Central memory CD8-positive, alpha-beta T cell (primary cell): Measurements from ENCODE around the gene ARHGAP6.

ENCODE experiments used
- ATAC-seq: fragments of 150-1000 bp; cut with Tn5 transposase; replicated peaks from 2 replicates; pipeline ENCODE4 v1.10.0; 2022; ENCODE audit warnings: mild to moderate bottlenecking, moderate FRiP score, moderate number of reproducible peaks; ENCODE audit not compliant: poor library complexity, severe bottlenecking; ENCODE audit errors: extremely low read depth
- DNase-seq, 2 donors: peaks; one replicate each; pipeline ENCODE4 v3.0.0; 2021; ENCODE audit warnings: low spot score in 2 of 2
- H3K27ac Mint-ChIP-seq: one replicate; pipeline ENCODE4 v1.8.0; 2022; ENCODE audit warnings: low read depth, mild to moderate bottlenecking, moderate library complexity, mixed read lengths
- H3K27me3 Mint-ChIP-seq: one replicate; pipeline ENCODE4 v1.8.0; 2022; ENCODE audit warnings: mixed read lengths
- H3K36me3 Mint-ChIP-seq: one replicate; pipeline ENCODE4 v1.8.0; 2022; ENCODE audit warnings: mild to moderate bottlenecking, moderate library complexity, mixed read lengths; ENCODE audit not compliant: insufficient read depth
- H3K4me1 Mint-ChIP-seq: one replicate; pipeline ENCODE4 v1.8.0; 2022; ENCODE audit warnings: mixed read lengths
- H3K4me3 Mint-ChIP-seq: one replicate; pipeline ENCODE4 v1.8.0; 2022; ENCODE audit warnings: mild to moderate bottlenecking, moderate library complexity, mixed read lengths
- H3K9me3 Mint-ChIP-seq: one replicate; pipeline ENCODE4 v1.8.0; 2022; ENCODE audit warnings: mixed read lengths

Gene ARHGAP6

GRCh38 chrX:11478026-11478425 is 187.7 kb downstream of the ARHGAP6 start:
- Mint-ChIP-seq H3K4me1 (no peaks in the 10 kb centered on the region), H3K36me3 (no peaks in the 10 kb centered on the region), H3K9me3 (no peaks in the 10 kb centered on the region), H3K27ac (no peak overlapping the region), H3K27me3 (peaks cover 11% of the 10 kb centered on the region), H3K4me3 (no peak overlapping the region)
- DNase-seq (no peak), ATAC-seq (no peak)

DNA sequence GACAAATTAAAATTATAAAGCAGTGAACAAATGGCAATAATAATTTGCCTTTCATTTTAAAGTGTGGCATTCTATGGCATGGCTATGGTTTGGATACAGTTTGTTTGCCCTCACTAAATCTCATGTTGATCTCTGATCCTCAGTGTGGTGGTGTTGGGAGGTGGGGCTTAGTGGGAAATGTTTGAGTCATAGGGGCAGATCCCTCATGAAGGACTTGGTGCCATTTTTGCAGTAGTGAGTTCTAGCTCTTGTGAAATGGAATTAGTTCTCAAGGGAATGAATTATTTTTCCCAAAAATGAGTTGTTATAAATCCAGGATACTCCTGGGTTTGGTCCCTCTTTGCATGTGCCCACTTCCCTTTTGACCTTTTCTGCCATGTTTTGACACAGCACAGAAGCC is 191.1 kb downstream of the ARHGAP6 start:
- H3K27me3 Mint-ChIP-seq, result peaks cover 12% of the 10 kb centered on the region
- H3K9me3 Mint-ChIP-seq, result no peaks in the 10 kb centered on the region
- no peaks in the 10 kb centered on the region for H3K4me1 Mint-ChIP-seq
- no peak for DNase-seq
- no peak overlapping the region for H3K27ac Mint-ChIP-seq
- H3K4me3 Mint-ChIP-seq, result no peak overlapping the region
- H3K36me3 Mint-ChIP-seq, result no peaks in the 10 kb centered on the region
- ATAC-seq, result no peak

DNA sequence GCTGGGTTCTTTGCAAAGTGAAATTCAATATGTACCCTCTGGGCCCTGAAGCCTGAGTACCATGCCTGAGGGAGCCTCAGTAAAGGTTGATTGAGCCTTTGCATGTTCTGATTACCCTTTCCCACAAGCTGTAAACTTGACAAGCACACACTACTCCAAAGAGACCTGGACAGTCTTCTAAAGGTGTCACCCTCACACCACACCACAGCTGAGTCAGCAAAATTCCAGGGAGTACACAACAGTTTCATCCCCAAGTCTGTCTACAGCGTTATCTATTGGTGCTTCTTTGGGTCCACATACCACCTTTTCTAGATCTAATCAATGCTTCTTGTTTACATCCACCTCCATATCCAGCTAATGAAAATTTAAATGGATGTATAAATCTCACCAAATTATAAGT is 191.7 kb downstream of the ARHGAP6 start:
- ATAC-seq (no peak), DNase-seq (no peak)
- Mint-ChIP-seq H3K27ac (no peak overlapping the region), H3K4me3 (no peak overlapping the region), H3K36me3 (no peaks in the 10 kb centered on the region), H3K4me1 (no peaks in the 10 kb centered on the region), H3K9me3 (no peaks in the 10 kb centered on the region), H3K27me3 (peaks cover 12% of the 10 kb centered on the region)

GRCh38 chrX:11472879-11473278 is 192.8 kb downstream of the ARHGAP6 start:
- no peaks in the 10 kb centered on the region for H3K4me1 Mint-ChIP-seq
- H3K27me3 Mint-ChIP-seq, result peaks cover 12% of the 10 kb centered on the region
- no peaks in the 10 kb centered on the region for H3K36me3 Mint-ChIP-seq
- H3K9me3 Mint-ChIP-seq, result no peaks in the 10 kb centered on the region
- ATAC-seq (no peak), DNase-seq (no peak)
- H3K27ac Mint-ChIP-seq, result no peak overlapping the region
- H3K4me3 Mint-ChIP-seq, result no peak overlapping the region

- ATAC-seq (no peak), DNase-seq (no peak)
- Mint-ChIP-seq H3K4me3 (no peak overlapping the region), H3K4me1 (no peaks in the 10 kb centered on the region), H3K9me3 (no peaks in the 10 kb centered on the region), H3K27ac (no peak overlapping the region), H3K36me3 (no peaks in the 10 kb centered on the region), H3K27me3 (peaks cover 12% of the 10 kb centered on the region)
Measured at GRCh38 chrX:11472381-11472780, 193.3 kb downstream of the ARHGAP6 start.

GRCh38 chrX:11470250-11470974 is 195.3 kb downstream of the ARHGAP6 start:
- no peak for DNase-seq
- Mint-ChIP-seq H3K4me3 (no peak overlapping the region), H3K27ac (no peak overlapping the region)

DNA sequence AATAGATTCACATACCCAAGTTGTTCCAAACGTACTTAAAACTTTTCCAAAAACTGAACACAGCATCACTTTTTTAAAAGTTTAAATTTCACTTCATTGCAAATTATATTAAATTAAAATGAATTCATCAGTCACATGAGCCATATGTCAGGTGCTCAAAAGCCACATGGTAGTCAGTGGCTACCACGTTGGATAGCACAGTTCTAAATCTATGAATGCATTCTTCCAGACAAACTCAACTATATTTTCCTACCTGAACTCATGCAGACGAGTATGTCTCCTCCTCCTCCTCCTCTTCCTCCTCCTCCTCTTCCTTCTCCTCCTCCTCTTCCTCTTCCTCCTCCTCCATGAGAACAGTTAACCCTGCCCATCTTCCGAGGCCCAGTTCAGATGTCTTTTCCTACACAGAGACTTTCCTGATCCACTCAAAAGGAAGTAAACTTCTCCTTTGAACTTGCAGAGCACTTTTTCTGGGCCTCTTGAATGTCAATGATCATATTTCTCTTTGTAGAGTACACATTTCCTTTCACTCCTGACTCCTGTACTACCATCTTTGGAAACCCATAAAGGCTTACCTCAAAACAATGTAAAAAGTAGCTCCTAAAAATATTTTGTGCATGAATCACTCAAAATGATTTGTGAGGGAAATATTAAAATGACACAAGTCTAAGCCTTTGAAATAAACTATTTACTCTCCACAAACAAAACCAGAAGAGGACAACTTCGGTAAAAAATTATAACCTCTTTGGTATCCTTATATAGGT is 199.9 kb downstream of the ARHGAP6 start:
- no peaks in the 10 kb centered on the region for H3K4me1 Mint-ChIP-seq
- H3K9me3 Mint-ChIP-seq, result no peaks in the 10 kb centered on the region
- H3K27ac Mint-ChIP-seq, result no peak overlapping the region
- ATAC-seq (no peak), DNase-seq (no peak)
- H3K4me3 Mint-ChIP-seq, result no peak overlapping the region
- peaks cover 11% of the 10 kb centered on the region for H3K27me3 Mint-ChIP-seq
- H3K36me3 Mint-ChIP-seq, result no peaks in the 10 kb centered on the region

More at GRCh38 chrX:11470250-11470974, 195.3 kb downstream of the ARHGAP6 start:
- Mint-ChIP-seq H3K4me1 (no peaks in the 10 kb centered on the region), H3K9me3 (no peaks in the 10 kb centered on the region), H3K36me3 (no peaks in the 10 kb centered on the region), H3K27me3 (peaks cover 18% of the 10 kb centered on the region)
- no peak for ATAC-seq

- no peaks in the 10 kb centered on the region for H3K36me3 Mint-ChIP-seq
- DNase-seq (no peak), ATAC-seq (no peak)
- H3K4me1 Mint-ChIP-seq, result no peaks in the 10 kb centered on the region
- no peak overlapping the region for H3K4me3 Mint-ChIP-seq
- peaks cover 13% of the 10 kb centered on the region for H3K27me3 Mint-ChIP-seq
- H3K9me3 Mint-ChIP-seq, result no peaks in the 10 kb centered on the region
- no peak overlapping the region for H3K27ac Mint-ChIP-seq
Measured at GRCh38 chrX:11464836-11465463, 200.8 kb downstream of the ARHGAP6 start.

- H3K27ac Mint-ChIP-seq, result no peak overlapping the region
- ATAC-seq (no peak), DNase-seq (no peak)
- no peaks in the 10 kb centered on the region for H3K36me3 Mint-ChIP-seq
- no peak overlapping the region for H3K4me3 Mint-ChIP-seq
- no peaks in the 10 kb centered on the region for H3K4me1 Mint-ChIP-seq
- H3K27me3 Mint-ChIP-seq, result peaks cover 13% of the 10 kb centered on the region
- H3K9me3 Mint-ChIP-seq, result no peaks in the 10 kb centered on the region
Measured at GRCh38 chrX:11464380-11464779, 201.3 kb downstream of the ARHGAP6 start.

- Mint-ChIP-seq H3K27ac (no peak overlapping the region), H3K4me3 (no peak overlapping the region), H3K4me1 (no peaks in the 10 kb centered on the region), H3K36me3 (no peaks in the 10 kb centered on the region), H3K9me3 (no peaks in the 10 kb centered on the region), H3K27me3 (peaks cover 13% of the 10 kb centered on the region)
- ATAC-seq, result no peak
- DNase-seq, result no peak
Measured at GRCh38 chrX:11462648-11463047, 203.1 kb downstream of the ARHGAP6 start.

DNA sequence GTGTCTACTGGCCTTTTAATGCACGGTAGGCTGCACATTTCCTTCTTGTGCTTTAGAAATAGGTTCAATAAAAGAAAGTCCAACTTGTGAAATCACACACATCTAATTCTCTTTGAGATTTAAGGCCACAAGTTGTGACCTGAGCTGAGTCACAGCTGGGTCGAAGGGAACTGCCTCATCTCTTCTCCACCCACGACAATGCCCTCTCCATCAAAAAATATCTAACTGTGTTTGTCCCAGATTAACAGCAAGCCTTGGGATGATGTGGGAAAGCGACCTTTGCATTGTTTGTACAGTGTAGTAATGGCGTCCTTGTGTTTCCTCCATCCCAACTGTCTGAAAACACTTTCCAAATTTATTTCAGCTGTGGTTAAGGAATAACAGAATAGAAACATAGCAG is 203.6 kb downstream of the ARHGAP6 start:
- peaks cover 13% of the 10 kb centered on the region for H3K27me3 Mint-ChIP-seq
- DNase-seq (no peak), ATAC-seq (no peak)
- H3K27ac Mint-ChIP-seq, result no peak overlapping the region
- no peak overlapping the region for H3K4me3 Mint-ChIP-seq
- H3K9me3 Mint-ChIP-seq, result no peaks in the 10 kb centered on the region
- no peaks in the 10 kb centered on the region for H3K36me3 Mint-ChIP-seq
- no peaks in the 10 kb centered on the region for H3K4me1 Mint-ChIP-seq

GRCh38 chrX:11461201-11462001 is 204.3 kb downstream of the ARHGAP6 start:
- Mint-ChIP-seq H3K36me3 (no peaks in the 10 kb centered on the region), H3K9me3 (no peaks in the 10 kb centered on the region), H3K27me3 (peaks cover 13% of the 10 kb centered on the region), H3K4me3 (no peak overlapping the region), H3K27ac (no peak overlapping the region), H3K4me1 (no peaks in the 10 kb centered on the region)
- ATAC-seq, result no peak
- DNase-seq, result no peak
